C4-2B (cell line): ENCODE results near the gene ERC2.
"Not testable (repeated sequence)": the region's sequence is repeated elsewhere in the genome, so short reads cannot be mapped to it uniquely, and the experiment has no call there.

ENCODE experiments used
- H3K27ac ChIP-seq: fragments of 450-650 bp; 2 replicates; pipeline ENCODE4 v1.5.1; 2017
- CTCF ChIP-seq: fragments of 450-650 bp; conservative IDR thresholded peaks from 2 replicates; pipeline ENCODE4 v1.5.1; 2017; ENCODE audit warnings: mild to moderate bottlenecking
- ZFX ChIP-seq: fragments of 450-650 bp; IDR thresholded peaks from 2 replicates; pipeline ENCODE4 v1.6.1; 2017

Gene ERC2

GRCh38 chr3:56468184-56469106 lies at the start of gene ERC2:
Gene ERC2, minus strand, starts transcription at chr3:56468467.
- TF ChIP-seq ZFX (no peak), CTCF (peak; percentile 56)
- no peak within 1 kb of the TSS for H3K27ac ChIP-seq

GRCh38 chr3:56502738-56503137 lies 34.5 kb upstream of the ERC2 start:
- TF ChIP-seq CTCF = no peak
- no peak for TF ChIP-seq ZFX
- H3K27ac ChIP-seq = no peak overlapping the region

GRCh38 chr3:56496376-56496775 lies 28.1 kb upstream of the ERC2 start:
- not testable (repeated sequence) for H3K27ac ChIP-seq

GRCh38 chr3:56494679-56495322 lies 26.5 kb upstream of the ERC2 start:
- no peak overlapping the region for H3K27ac ChIP-seq
- TF ChIP-seq CTCF (peak; percentile 90), ZFX (no peak)

GRCh38 chr3:56491566-56491965 lies 23.3 kb upstream of the ERC2 start:
- H3K27ac ChIP-seq = no peak overlapping the region
- TF ChIP-seq CTCF = no peak
- no peak for TF ChIP-seq ZFX

GRCh38 chr3:56488812-56489600 lies 20.7 kb upstream of the ERC2 start:
- TF ChIP-seq CTCF (no peak), ZFX (no peak)
- H3K27ac ChIP-seq = no peak overlapping the region

- H3K27ac ChIP-seq = no peak overlapping the region
- TF ChIP-seq CTCF (no peak), ZFX (no peak)
Observed at GRCh38 chr3:56484525-56485032, 16.3 kb upstream of the ERC2 start.
